Prostate gland (tissue), 2 donors: ENCODE results near the gene CYP1A2. TPM values are rescaled to one million over a fixed set of nuclear protein-coding genes. Genes with fewer than 3 reads are reported as not detected.

Experiments used
- DNase-seq: peaks from one replicate; pipeline ENCODE4 v3.0.0-alpha.2; 2019; ENCODE audit warnings: low spot score
- H3K27ac ChIP-seq, 2 donors: fragments of 200-600 bp; sonication (generic); 2 replicates each; pipeline ENCODE4 v1.5.1; 2017 to 2019
- H3K27me3 ChIP-seq: fragments of 200-600 bp; sonication (generic); replicated peaks from 2 replicates; pipeline ENCODE4 v1.5.1; 2019; ENCODE audit not compliant: insufficient read depth
- H3K36me3 ChIP-seq, 2 donors: fragments of 200-600 bp; sonication (generic); 1 replicate in 1 of 2; 2 replicates in 1 of 2; pipeline versions ENCODE4 v1.5.1 to v1.8.1; 2017 to 2019
- H3K4me1 ChIP-seq: fragments of 200-600 bp; sonication (generic); replicated peaks from 2 replicates; pipeline ENCODE4 v1.5.1; 2019
- H3K4me3 ChIP-seq, 2 donors: fragments of 200-600 bp; sonication (generic); 2 replicates each; pipeline ENCODE4 v1.5.1; 2017 to 2019
- H3K9me3 ChIP-seq: fragments of 200-600 bp; sonication (generic); 2 replicates; pipeline ENCODE4 v1.5.1; 2017
- POLR2A ChIP-seq: fragments of 450-650 bp; IDR thresholded peaks from one replicate; pipeline ENCODE4 v1.6.1; 2016; ENCODE audit warnings: antibody characterized with exemption, mild to moderate bottlenecking
- POLR2AphosphoS5 ChIP-seq: sonication (generic); formaldehyde crosslinking; IDR thresholded peaks from one replicate; pipeline ENCODE4 v1.6.1; 2017; ENCODE audit warnings: antibody characterized with exemption
- WGBS: methylation state at CpG from one replicate; pipeline ENCODE4 v1.1.5; 2018; 5-methylcytosine and 5-hydroxymethylcytosine counted together
- intact Hi-C: fragments of 100-400 bp; cut with DNase I; formaldehyde crosslinking; loops from one replicate; pipeline ENCODE4 v1.14.2; 2022
- microRNA-seq: library from miRNA; unstranded; fragments of <30 nt; microRNA quantifications from one replicate; pipeline ENCODE4, GENCODE V29; 2016
- small RNA-seq, 2 donors: library from RNA; depleted of rRNA; stranded (forward); fragments of <200 nt; gene quantifications; one replicate each; pipeline ENCODE3, GENCODE V24; 2016
- total RNA-seq, 2 donors: library from RNA; depleted of rRNA; stranded (reverse); fragments of >200 nt; gene quantifications; one replicate each; pipeline ENCODE4 v1.1.0, GENCODE V29; 2016
- TF ChIP-seq, protein P1 (sequence below), 4 experiments: fragments of 200-600 bp in 2 of 4; fragments of 450-650 bp in 2 of 4; sonication (generic) in 2 of 4; IDR thresholded peaks; 1 replicate in 3 of 4; 2 replicates in 1 of 4; pipeline ENCODE4 v1.5.1; 2016 to 2019; ENCODE audit warnings: antibody characterized with exemption in 4 of 4, mild to moderate bottlenecking in 2 of 4, moderate library complexity in 2 of 4

CYP1A2 gene
- total RNA-seq, 2 donors from 2014 or later: 0.46 TPM; not detected in 1

DNA sequence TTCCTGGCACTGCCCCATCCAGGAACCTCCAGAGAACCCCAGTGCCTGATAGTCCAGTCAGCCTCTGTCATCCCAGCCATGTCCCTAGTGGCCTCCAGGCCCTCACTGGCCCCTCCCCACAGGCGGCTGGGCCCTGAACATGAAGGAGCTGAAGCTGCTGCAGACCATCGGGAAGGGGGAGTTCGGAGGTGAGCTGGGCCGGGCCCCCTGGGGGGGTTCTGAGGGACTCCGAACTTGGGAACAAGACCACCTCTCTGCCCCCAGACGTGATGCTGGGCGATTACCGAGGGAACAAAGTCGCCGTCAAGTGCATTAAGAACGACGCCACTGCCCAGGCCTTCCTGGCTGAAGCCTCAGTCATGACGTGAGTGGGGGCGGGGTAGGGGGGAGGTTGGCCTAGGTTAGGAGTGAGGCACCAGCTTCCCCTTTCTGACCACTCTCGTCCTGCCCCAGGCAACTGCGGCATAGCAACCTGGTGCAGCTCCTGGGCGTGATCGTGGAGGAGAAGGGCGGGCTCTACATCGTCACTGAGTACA lies 52.0 kb downstream of the CYP1A2 start:
- peaks cover 4 to 8% of the 10 kb centered on the region in 2 donors for H3K36me3 ChIP-seq
- H3K4me3 ChIP-seq: no peak overlapping the region
- intact Hi-C loops: no loop called here

GRCh38 chr15:74801311-74801997 lies 52.8 kb downstream of the CYP1A2 start:
- WGBS: 81% methylated on average over 18 of the region's 18 CpGs
- TF ChIP-seq, protein P1, sequence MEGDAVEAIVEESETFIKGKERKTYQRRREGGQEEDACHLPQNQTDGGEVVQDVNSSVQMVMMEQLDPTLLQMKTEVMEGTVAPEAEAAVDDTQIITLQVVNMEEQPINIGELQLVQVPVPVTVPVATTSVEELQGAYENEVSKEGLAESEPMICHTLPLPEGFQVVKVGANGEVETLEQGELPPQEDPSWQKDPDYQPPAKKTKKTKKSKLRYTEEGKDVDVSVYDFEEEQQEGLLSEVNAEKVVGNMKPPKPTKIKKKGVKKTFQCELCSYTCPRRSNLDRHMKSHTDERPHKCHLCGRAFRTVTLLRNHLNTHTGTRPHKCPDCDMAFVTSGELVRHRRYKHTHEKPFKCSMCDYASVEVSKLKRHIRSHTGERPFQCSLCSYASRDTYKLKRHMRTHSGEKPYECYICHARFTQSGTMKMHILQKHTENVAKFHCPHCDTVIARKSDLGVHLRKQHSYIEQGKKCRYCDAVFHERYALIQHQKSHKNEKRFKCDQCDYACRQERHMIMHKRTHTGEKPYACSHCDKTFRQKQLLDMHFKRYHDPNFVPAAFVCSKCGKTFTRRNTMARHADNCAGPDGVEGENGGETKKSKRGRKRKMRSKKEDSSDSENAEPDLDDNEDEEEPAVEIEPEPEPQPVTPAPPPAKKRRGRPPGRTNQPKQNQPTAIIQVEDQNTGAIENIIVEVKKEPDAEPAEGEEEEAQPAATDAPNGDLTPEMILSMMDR (IDR thresholded peaks at IDR 0.05): no peak
- no peak for TF ChIP-seq POLR2A
- no peak for TF ChIP-seq POLR2AphosphoS5
- Histone ChIP-seq H3K4me3 (no peak overlapping the region), H3K27ac (no peak overlapping the region), H3K36me3 (peaks cover 4 to 8% of the 10 kb centered on the region in 2 donors), H3K27me3 (no peaks in the 10 kb centered on the region), H3K9me3 (no peaks in the 10 kb centered on the region), H3K4me1 (peaks cover 19% of the 10 kb centered on the region)
- DNase-seq: no peak
- intact Hi-C loops: no loop called here

More for the DNA sequence above, 52.0 kb downstream of the CYP1A2 start:
- no peaks in the 10 kb centered on the region for H3K27me3 ChIP-seq
- TF ChIP-seq POLR2A: no peak
- no peak for TF ChIP-seq POLR2AphosphoS5
- TF ChIP-seq, protein P1 (IDR thresholded peaks at IDR 0.05): no peak
- 76% methylated on average over 17 of the region's 20 CpGs for WGBS
- DNase-seq: no peak
- peak overlapping the region; percentile 77 to 83 for H3K27ac ChIP-seq
- peaks cover 19% of the 10 kb centered on the region for H3K4me1 ChIP-seq
- H3K9me3 ChIP-seq: no peaks in the 10 kb centered on the region

DNA sequence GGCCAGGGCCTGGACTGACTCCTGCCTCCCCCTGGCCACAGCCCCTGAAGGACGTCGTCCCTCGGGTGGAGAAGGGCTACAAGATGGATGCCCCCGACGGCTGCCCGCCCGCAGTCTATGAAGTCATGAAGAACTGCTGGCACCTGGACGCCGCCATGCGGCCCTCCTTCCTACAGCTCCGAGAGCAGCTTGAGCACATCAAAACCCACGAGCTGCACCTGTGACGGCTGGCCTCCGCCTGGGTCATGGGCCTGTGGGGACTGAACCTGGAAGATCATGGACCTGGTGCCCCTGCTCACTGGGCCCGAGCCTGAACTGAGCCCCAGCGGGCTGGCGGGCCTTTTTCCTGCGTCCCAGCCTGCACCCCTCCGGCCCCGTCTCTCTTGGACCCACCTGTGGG lies 53.6 kb downstream of the CYP1A2 start:
- intact Hi-C loops: no loop called here
- no peak overlapping the region for H3K4me3 ChIP-seq
- 94% methylated on average over 20 of the region's 20 CpGs for WGBS
- no peak for DNase-seq
- peaks cover 4 to 8% of the 10 kb centered on the region in 2 donors for H3K36me3 ChIP-seq
- H3K9me3 ChIP-seq: no peaks in the 10 kb centered on the region
- H3K4me1 ChIP-seq: peaks cover 19% of the 10 kb centered on the region
- TF ChIP-seq, protein P1 (IDR thresholded peaks at IDR 0.05): no peak
- no peak for TF ChIP-seq POLR2AphosphoS5
- TF ChIP-seq POLR2A: no peak
- H3K27ac ChIP-seq: no peak overlapping the region
- H3K27me3 ChIP-seq: no peaks in the 10 kb centered on the region

DNA sequence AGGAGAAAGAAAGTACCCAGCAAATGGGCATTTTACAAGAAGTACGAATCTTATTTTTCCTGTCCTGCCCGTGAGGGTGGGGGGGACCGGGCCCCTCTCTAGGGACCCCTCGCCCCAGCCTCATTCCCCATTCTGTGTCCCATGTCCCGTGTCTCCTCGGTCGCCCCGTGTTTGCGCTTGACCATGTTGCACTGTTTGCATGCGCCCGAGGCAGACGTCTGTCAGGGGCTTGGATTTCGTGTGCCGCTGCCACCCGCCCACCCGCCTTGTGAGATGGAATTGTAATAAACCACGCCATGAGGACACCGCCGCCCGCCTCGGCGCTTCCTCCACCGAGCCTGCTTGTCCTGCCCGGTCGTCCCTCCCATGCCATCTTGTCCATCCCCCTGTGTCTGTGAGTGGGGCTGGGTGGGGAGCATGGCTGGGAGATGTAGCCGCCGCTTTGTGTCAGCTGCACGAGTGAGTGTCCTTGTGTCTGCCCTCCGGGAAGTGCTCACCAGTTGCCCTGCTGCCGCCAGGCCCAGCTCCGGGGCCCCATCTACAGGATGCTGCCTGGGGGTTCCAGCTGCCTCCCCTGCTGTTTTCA lies 54.3 kb downstream of the CYP1A2 start:
- H3K9me3 ChIP-seq: no peaks in the 10 kb centered on the region
- H3K4me3 ChIP-seq: no peak overlapping the region
- no peak overlapping the region for H3K27ac ChIP-seq
- WGBS: 87% methylated on average over 31 of the region's 31 CpGs
- H3K27me3 ChIP-seq: no peaks in the 10 kb centered on the region
- TF ChIP-seq POLR2A: no peak
- peaks cover 4 to 8% of the 10 kb centered on the region in 2 donors for H3K36me3 ChIP-seq
- DNase-seq: no peak
- peaks cover 19% of the 10 kb centered on the region for H3K4me1 ChIP-seq
- intact Hi-C loops: no loop called here

DNA sequence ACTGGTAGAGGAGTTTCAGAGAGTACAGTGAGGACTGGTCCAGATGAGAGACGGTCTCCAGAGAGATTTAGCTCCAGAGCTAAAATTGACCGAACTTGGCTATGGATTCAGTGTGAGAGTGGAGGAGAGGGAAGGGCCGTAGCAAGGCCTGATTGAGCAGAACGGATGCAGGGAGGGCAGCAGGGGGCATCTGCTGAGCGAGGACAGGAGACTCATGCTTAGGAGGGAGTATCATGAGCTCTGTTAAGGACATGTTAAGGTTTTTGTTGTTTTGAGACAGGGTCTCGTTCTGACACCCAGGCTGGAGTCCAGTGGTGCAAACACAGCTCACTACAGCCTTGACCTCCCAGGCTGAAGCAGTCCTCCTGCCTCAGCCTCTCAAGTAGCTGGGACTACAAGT lies 56.3 kb downstream of the CYP1A2 start:
- intact Hi-C loops: no loop called here
- H3K4me1 ChIP-seq: peaks cover under 1% of the 10 kb centered on the region
- H3K9me3 ChIP-seq: no peaks in the 10 kb centered on the region
- no peak overlapping the region for H3K4me3 ChIP-seq
- H3K27ac ChIP-seq: no peak overlapping the region
- peaks cover 4 to 8% of the 10 kb centered on the region in 2 donors for H3K36me3 ChIP-seq
- H3K27me3 ChIP-seq: no peaks in the 10 kb centered on the region
- WGBS: 70% methylated on average over 6 of the region's 6 CpGs
- TF ChIP-seq, protein P1 (IDR thresholded peaks at IDR 0.05): no peak
- TF ChIP-seq POLR2A: no peak
- TF ChIP-seq POLR2AphosphoS5: no peak
- DNase-seq: no peak

Small RNA genes lying within 50 kb of the gene (microRNA-seq; reads per million reads assigned to microRNA genes)
- gene MIR4513: not detected

Small RNA genes lying within 50 kb of the gene (small RNA-seq; reads per million reads assigned to genes)
- 0 reads per million in 2 donors for gene MIR4513

Other genes with a start within 250 kb of the CYP1A2 start
- 10 to 100 TPM in 1 of 2 donors, 1 to 10 TPM in 1; 5.1 to 36.7 TPM for gene ARID3B, start 207.6 kb upstream of the CYP1A2 start, total RNA-seq
- 100 to 1,000 TPM; 140 to 180 TPM for gene CLK3, start 133.0 kb upstream of the CYP1A2 start, total RNA-seq
- 10 to 100 TPM; 20.6 to 36.8 TPM for gene EDC3, start 52.8 kb upstream of the CYP1A2 start, total RNA-seq
- gene CYP1A1, start 23.3 kb upstream of the CYP1A2 start, total RNA-seq: 1 to 10 TPM in 1 of 2 donors, under 1 TPM in 1; 0.57 to 6.9 TPM
- gene CSK, start 33.2 kb downstream of the CYP1A2 start, total RNA-seq: 10 to 100 TPM; 45.3 to 57.0 TPM
- 100 to 1,000 TPM; 219 to 229 TPM for gene LMAN1L, start 64.0 kb downstream of the CYP1A2 start, total RNA-seq
- 10 to 100 TPM; 40.5 to 59.8 TPM for gene CPLX3, start 77.8 kb downstream of the CYP1A2 start, total RNA-seq
- 10 to 100 TPM; 44.6 to 98.5 TPM for gene ULK3, start 94.3 kb downstream of the CYP1A2 start, total RNA-seq
- 100 to 1,000 TPM; 101 to 103 TPM for gene SCAMP2, start 124.5 kb downstream of the CYP1A2 start, total RNA-seq
- 10 to 100 TPM; 48.5 to 91.4 TPM for gene MPI, start 141.2 kb downstream of the CYP1A2 start, total RNA-seq
- gene FAM219B, start 158.0 kb downstream of the CYP1A2 start, total RNA-seq: 10 to 100 TPM; 66.0 to 71.1 TPM
- 100 to 1,000 TPM in 1 of 2 donors, 10 to 100 TPM in 1; 93.3 to 171 TPM for gene COX5A, start 189.2 kb downstream of the CYP1A2 start, total RNA-seq
- 10 to 100 TPM in 1 of 2 donors, 1 to 10 TPM in 1; 3.8 to 17.6 TPM for gene RPP25, start 207.9 kb downstream of the CYP1A2 start, total RNA-seq
- 10 to 100 TPM in 1 of 2 donors, 1 to 10 TPM in 1; 6.1 to 24.4 TPM for gene SCAMP5, start 246.7 kb downstream of the CYP1A2 start, total RNA-seq